CD1c-positive myeloid dendritic cell (primary cell): ENCODE measurements around the gene OR8S1.
"Not testable (repeated sequence)": the region's sequence is repeated elsewhere in the genome, so short reads cannot be mapped to it uniquely, and the experiment has no call there.

ENCODE experiments used
- DNase-seq: peaks from one replicate; pipeline ENCODE4 v3.0.0-alpha.2; 2016; ENCODE audit errors: extremely low spot score

Gene OR8S1

DNA sequence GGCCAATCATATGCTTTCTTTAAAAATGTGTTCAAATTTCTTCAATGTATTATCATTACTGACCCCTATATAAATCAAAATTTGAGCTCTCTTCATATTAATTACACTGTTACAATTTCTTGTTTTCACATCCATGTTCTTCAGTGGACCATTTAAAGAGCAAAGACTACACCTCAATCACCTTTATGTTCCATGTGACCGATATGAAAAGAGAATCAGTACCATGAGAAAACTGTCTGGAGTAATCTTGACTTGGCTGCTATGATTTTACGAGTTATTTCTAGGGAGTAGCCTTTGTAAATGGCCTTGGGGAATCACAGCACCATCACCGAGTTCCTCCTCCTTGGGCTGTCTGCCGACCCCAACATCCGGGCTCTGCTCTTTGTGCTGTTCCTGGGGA is at the start of gene OR8S1:
Gene OR8S1, plus strand, starts transcription at position 301 of the 400 bp plus-strand sequence. Its CDS starts 0 bp downstream, at position 301.
- DNase-seq = no peak

GRCh38 chr12:48482198-48482597 is 43.2 kb upstream of the OR8S1 start, which contains the start of gene C12orf54:
Gene C12orf54, plus strand, starts transcription at chr12:48482498. Its CDS starts 799 bp downstream, at chr12:48483297.
- no peak for DNase-seq

DNA sequence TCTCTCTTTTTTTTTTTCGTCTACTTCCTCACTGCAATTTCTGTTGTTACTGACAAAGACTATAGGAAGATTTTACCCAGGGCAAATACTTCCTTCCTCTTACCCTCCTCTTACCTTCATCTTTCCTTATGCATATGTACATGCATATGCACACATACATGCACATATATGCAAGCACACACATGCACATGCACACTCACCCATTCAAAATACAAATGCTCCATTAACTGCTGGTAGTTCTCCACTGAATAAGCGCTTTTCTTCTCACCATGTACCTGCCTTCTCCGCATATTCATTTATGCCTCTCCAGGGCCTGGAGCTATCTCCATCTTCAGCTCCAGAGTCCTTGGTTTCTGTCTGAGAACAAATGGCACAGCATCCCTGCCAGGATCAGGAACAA is 42.5 kb upstream of the OR8S1 start:
- no peak for DNase-seq

GRCh38 chr12:48486261-48486660 is 39.2 kb upstream of the OR8S1 start:
- DNase-seq = no peak

DNA sequence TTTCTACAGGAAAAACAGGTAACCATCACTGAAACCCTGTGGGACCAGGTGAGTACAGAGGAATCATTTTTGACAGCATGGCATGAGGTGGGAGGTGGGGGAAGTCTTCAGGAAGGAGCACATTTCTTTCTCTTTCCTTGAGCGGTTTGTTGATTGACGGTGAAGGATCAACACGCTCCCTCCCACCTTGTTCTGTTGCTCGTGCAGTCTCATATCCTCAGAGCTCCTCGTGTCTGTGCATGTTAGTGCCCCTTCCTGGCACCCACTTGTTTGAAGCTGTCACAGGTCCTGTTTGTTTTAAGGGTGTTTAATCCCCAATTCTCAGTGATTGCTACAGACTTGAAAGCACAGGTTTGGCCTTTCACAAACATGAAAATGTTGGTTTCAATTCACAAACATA is 38.8 kb upstream of the OR8S1 start:
- no peak for DNase-seq

DNA sequence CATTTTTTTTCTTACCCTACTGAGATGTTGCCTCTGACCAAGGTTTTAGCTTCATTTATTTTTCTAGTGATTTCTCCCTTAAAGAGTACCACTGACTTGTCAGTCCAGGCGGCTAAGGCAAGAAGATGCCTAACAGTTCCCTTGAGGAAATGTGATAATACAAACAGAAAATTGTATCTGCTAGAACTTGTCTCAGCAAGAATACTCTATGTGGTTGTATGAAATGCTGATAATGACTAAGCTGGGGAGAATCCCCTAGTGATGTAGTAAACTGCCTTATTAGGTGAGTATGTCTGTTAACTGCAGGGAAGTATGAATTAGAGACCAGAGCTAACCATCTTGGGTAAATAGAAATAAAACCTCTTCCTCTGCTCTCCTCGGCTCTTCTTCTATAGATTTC is 36.4 kb upstream of the OR8S1 start:
- no peak for DNase-seq

DNA sequence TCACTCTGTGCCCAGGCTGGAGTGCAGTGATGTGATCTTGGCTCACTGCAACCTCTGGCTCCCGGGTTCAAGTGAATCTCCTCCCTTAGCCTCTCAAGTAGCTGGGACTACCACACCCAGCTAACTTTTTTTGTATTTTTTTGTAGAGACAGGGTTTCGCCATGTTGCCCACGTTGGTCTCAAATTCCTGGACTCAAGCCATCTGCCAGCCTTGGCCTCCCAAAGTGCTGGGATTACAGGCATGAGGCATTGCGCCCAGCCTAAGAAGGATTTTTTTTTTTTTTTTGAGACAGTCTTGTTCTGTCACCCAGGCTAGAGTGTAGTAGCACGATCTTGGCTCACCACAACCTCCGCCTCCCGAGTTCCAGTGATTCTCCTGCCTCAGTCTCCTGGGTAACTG is 36.0 kb upstream of the OR8S1 start:
- not testable (repeated sequence) for DNase-seq

DNA sequence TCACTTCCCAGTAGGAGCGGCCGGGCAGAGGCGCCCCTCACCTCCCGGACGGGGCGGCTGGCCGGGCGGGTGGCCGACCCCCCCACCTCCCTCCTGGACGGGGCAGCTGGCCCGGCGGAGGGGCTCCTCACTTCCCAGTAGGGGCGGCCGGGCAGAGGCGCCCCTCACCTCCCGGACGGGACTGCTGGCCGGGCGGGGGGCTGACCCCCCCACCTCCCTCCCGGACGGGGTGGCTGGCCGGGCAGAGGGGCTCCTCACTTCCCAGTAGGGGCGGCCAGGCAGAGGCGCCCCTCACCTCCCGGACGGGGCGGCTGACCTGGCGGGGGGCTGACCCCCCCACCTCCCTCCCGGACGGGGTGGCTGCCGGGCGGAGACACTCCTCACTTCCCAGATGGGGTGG is 25.2 kb upstream of the OR8S1 start:
- DNase-seq = not testable (repeated sequence)

DNA sequence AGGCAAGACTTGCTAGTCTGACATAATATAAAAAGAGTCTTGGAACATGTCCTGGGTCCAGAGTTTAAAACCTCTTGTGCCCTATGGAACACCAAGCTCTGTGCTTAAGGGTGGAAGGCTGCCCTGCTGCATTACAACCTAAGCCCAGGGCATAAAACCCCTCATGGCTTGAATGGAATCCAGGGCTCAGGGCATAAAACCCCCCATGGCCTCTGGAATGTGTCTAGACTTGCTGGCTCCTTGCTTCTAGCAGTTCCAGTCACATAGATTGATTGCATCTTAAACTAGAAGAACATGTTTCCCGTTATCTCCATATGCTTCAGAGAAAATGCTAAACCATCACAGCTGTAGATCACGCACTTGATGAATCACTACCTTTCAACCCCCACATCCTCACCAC is 18.6 kb upstream of the OR8S1 start:
- not testable (repeated sequence) for DNase-seq

DNA sequence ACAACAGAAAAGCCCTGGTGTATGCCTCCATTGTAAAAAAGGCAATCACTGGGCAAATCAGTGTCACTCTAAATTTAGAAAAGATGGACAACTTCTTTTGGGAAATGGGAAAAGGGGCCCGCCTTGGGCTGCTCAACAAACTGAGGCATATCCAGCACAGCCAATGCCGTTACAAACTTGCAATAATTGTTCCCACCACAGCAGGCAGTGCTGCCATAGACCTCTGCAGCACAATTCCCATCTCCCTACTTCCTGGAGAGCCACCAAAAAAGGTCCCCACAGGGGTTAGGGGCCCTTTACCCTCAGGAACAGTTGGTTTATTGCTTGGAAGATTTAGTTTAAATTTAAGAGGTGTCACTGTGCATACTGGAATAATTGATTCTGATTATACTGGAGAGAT is 16.4 kb upstream of the OR8S1 start:
- DNase-seq = no peak

DNA sequence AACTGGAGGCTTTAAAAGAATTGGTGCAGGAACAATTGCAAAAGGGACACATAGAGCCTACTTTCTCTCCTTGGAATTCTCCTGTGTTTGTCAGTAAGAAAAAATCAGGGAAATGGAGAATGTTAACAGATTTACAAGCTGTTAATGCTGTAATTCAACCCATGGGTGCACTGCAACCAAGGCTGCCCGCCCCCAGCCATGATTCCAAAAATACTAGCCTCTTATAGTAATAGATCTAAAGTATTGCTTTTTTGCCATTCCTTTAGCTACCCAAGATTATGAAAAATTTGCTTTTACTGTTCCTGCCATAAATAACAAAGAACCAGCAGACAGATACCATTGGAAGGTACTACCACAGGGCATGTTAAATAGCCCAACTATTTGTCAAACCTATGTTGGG is 15.3 kb upstream of the OR8S1 start:
- no peak for DNase-seq

- no peak for DNase-seq
Measured at GRCh38 chr12:48512855-48513254, 12.6 kb upstream of the OR8S1 start.

DNA sequence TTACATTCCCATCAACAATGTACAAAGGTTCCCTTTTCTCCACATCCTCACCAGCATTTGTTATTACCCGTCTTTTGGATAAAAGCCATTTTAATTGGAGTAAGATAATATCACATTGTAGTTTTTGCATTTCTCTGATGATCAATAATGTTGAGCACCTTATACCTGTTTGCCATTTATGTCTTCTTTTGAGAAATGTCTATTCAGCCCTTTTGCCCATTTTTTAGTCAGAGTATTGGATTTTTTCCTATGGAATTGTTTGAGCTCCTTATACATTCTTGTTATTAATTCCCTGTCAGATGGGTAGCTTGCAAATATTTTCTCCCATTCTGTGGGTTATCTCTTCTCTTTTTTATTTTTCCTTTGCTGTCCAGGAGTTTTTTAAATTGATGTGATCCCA is 10.7 kb upstream of the OR8S1 start:
- DNase-seq = no peak

- DNase-seq = not testable (repeated sequence)
Measured at GRCh38 chr12:48520381-48520780, 5.1 kb upstream of the OR8S1 start.

GRCh38 chr12:48527891-48528670 is 2.6 kb downstream of the OR8S1 start:
- DNase-seq = no peak

DNA sequence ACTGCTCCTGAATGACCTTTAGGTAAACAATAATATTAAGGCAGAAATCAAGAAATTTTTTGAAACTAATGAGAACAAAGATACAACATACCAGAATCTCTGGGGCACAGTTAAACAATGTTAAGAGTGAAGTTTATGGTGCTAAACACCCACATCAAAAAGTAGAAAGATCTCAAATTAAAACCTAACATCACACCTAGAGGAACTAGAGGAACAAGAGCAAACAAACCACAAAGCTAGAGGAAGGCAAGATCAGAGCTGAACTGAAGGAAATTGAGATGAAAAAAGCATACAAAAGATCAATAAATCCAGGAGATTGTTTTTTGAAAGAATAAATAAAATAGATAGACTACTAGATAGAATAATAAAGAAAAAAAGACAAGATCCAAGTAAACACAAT is 7.2 kb downstream of the OR8S1 start:
- no peak for DNase-seq

DNA sequence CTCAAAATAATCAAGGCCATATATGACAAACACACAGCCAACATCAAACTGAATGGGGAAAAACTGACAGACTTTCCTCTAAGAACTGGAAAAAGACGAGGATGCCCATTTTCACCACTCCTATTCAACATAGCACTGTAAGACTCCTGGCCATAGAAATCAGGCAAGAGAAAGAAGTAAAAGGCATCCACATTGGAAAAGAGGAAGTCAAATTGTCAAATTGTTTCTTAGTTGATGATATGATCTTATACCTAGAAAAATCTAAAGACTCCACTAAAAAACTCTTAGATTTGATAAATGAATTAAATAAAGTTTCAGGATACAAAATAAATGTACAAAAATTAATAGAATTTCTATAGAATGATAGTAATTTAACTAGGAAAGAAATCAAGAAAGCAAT is 11.2 kb downstream of the OR8S1 start:
- no peak for DNase-seq

GRCh38 chr12:48542300-48542928 is 17.0 kb downstream of the OR8S1 start:
- peak; percentile 33 for DNase-seq

DNA sequence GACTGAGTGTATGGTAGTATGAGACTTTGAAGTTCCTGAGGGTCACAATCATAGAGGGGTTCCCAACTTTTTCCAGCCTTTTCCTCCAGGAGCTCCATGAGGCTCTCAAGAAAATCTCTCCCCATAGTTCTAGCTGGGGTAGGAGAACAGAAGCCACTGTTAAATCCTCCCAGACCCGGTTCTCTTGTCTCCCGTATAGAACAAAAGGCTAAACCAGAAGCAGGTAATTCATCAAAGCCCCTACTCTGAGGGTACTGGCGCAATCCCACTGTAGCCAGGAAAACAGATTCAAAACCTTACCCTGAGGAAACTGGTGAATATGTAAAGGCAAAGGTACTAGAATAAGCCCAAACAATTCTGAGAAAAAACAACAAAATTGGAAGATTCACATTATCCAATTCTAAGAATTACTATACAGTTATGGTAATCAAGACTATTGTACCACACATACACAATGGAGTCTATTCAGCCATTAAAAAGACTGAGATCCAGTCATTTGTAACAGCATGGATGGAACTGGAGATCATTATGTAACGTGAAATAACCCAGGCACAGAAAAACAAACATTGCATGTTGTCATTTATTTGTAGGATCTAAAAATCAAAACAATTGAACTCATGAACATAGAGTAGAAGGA is 20.5 kb downstream of the OR8S1 start:
- DNase-seq = no peak

- not testable (repeated sequence) for DNase-seq
Measured at GRCh38 chr12:48547012-48547411, 21.6 kb downstream of the OR8S1 start.

- not testable (repeated sequence) for DNase-seq
Measured at GRCh38 chr12:48551636-48552035, 26.2 kb downstream of the OR8S1 start.

- not testable (repeated sequence) for DNase-seq
Measured at GRCh38 chr12:48553666-48554343, 28.4 kb downstream of the OR8S1 start.
